ENCODE results near the gene AUTS2.

AUTS2 gene

GRCh38 chr7:70047384-70047783, 449.1 kb downstream of the AUTS2 start:
- no peak for FAIRE-seq

GRCh38 chr7:70047891-70048448, 449.7 kb downstream of the AUTS2 start:
- no peak for FAIRE-seq

- no peak for FAIRE-seq
These were observed 453.5 kb downstream of the AUTS2 start for GRCh38 chr7:70051726-70052125.

GRCh38 chr7:70052691-70053090, 454.4 kb downstream of the AUTS2 start:
- no peak for FAIRE-seq

- FAIRE-seq: no peak
These were observed 455.1 kb downstream of the AUTS2 start for GRCh38 chr7:70053421-70053820.

- FAIRE-seq: no peak
These were observed 455.7 kb downstream of the AUTS2 start for GRCh38 chr7:70053989-70054388.

GRCh38 chr7:70056363-70056762, 458.1 kb downstream of the AUTS2 start:
- FAIRE-seq: no peak

GRCh38 chr7:70060298-70061068, 462.2 kb downstream of the AUTS2 start:
- FAIRE-seq: no peak

- no peak for FAIRE-seq
These were observed 465.1 kb downstream of the AUTS2 start for GRCh38 chr7:70063371-70063770.

GRCh38 chr7:70063927-70064326, 465.7 kb downstream of the AUTS2 start:
- FAIRE-seq: no peak

GRCh38 chr7:70066844-70067243, 468.6 kb downstream of the AUTS2 start:
- FAIRE-seq: no peak

- FAIRE-seq: no peak
These were observed 470.3 kb downstream of the AUTS2 start for GRCh38 chr7:70068531-70068930.

GRCh38 chr7:70069977-70070376, 471.7 kb downstream of the AUTS2 start:
- no peak for FAIRE-seq

- no peak for FAIRE-seq
These were observed 473.5 kb downstream of the AUTS2 start for GRCh38 chr7:70071766-70072165.

GRCh38 chr7:70072220-70072619, 473.9 kb downstream of the AUTS2 start:
- FAIRE-seq: no peak

GRCh38 chr7:70076325-70076724, 478.1 kb downstream of the AUTS2 start:
- FAIRE-seq: no peak

GRCh38 chr7:70082099-70082611, 483.9 kb downstream of the AUTS2 start:
- FAIRE-seq: no peak

- FAIRE-seq: no peak
These were observed 493.1 kb downstream of the AUTS2 start for GRCh38 chr7:70091362-70091761.

GRCh38 chr7:70092314-70093204, 494.3 kb downstream of the AUTS2 start:
- no peak for FAIRE-seq

GRCh38 chr7:70093205-70093904, 495.1 kb downstream of the AUTS2 start:
- no peak for FAIRE-seq

GRCh38 chr7:70094831-70095230, 496.6 kb downstream of the AUTS2 start:
- FAIRE-seq: no peak

- no peak for FAIRE-seq
These were observed 499.4 kb downstream of the AUTS2 start for GRCh38 chr7:70097645-70098044.

- FAIRE-seq: no peak
These were observed 499.9 kb downstream of the AUTS2 start for GRCh38 chr7:70098133-70098561.

All from A204.1 (cell line).